GM12891 (cell line): ENCODE data around the gene ZBTB21.

Experiments
- PAX5 ChIP-seq: IDR thresholded peaks from 2 replicates; pipeline ENCODE4 v1.6.1; 2011; ENCODE audit warnings: low read length, moderate library complexity, mild to moderate bottlenecking; ENCODE audit not compliant: insufficient read depth, severe bottlenecking
- POLR2A ChIP-seq: IDR thresholded peaks from 2 replicates; pipeline ENCODE4 v1.6.1; 2011; ENCODE audit warnings: low read depth, low read length, control low read depth
- POLR2AphosphoS5 ChIP-seq: IDR thresholded peaks from 2 replicates; pipeline ENCODE4 v1.6.1; 2011; ENCODE audit warnings: low read depth, low read length, control low read depth
- POU2F2 ChIP-seq: IDR thresholded peaks from 2 replicates; pipeline ENCODE4 v1.6.1; 2011; ENCODE audit warnings: low read depth, mild to moderate bottlenecking, control low read depth, low read length, moderate library complexity
- SPI1 ChIP-seq: IDR thresholded peaks from 2 replicates; pipeline ENCODE4 v1.6.1; 2011; ENCODE audit warnings: low read depth, low read length, control low read depth
- TAF1 ChIP-seq: IDR thresholded peaks from 2 replicates; pipeline ENCODE4 v1.6.1; 2011; ENCODE audit warnings: low read depth, low read length, control low read depth

DNA sequence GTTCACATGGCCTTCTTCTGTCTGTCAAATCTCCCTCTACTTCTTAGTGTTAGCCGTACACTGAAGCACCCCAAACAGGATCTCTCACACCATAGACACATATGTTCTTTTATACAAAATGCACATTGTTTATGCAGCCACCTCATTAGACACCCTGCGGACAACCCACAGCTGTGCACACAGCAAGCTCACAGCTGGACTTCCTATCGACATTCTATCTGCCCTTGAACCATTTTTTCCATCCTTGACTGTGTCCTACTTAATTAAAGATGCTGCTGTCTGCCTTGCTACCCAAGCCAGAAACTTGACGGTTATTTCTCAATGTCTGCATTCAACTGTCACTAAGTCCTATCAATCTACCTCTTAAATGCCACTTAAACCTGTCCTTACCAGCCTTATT is 3.2 kb upstream of the ZBTB21 start:
- TF ChIP-seq POLR2AphosphoS5 = no peak
- no peak for TF ChIP-seq POLR2A
- TF ChIP-seq PAX5 = no peak
- TF ChIP-seq TAF1 = no peak
- no peak for TF ChIP-seq SPI1
- TF ChIP-seq POU2F2 = no peak
